SK-N-SH treated with all-trans-retinoic acid at 6 μM for 48 hours (cell line): ENCODE results near the gene TLNRD1.

Experiments used
- CSDC2 ChIP-seq: fragments of 250-450 bp; sonication (Bioruptor Pico); IDR thresholded peaks from 2 replicates; pipeline ENCODE4 v1.5.0; 2020; ENCODE audit warnings: mild to moderate bottlenecking, moderate library complexity
- ESRRG ChIP-seq: fragments of 250-450 bp; sonication (Bioruptor Pico); IDR thresholded peaks from 2 replicates; pipeline ENCODE4 v1.6.1; 2021; ENCODE audit warnings: mild to moderate bottlenecking
- PPARA ChIP-seq: fragments of 250-450 bp; sonication (Bioruptor Pico); IDR thresholded peaks from 2 replicates; pipeline ENCODE4 v1.5.0; 2020; ENCODE audit warnings: mild to moderate bottlenecking, borderline replicate concordance
- RARB ChIP-seq: fragments of 250-450 bp; sonication (Bioruptor Pico); IDR thresholded peaks from 2 replicates; pipeline ENCODE4 v1.8.0; 2021; ENCODE audit warnings: mild to moderate bottlenecking, moderate library complexity
- TCF4 ChIP-seq: fragments of 250-450 bp; sonication (Bioruptor Pico); IDR thresholded peaks from 2 replicates; pipeline ENCODE4 v1.8.0; 2021; ENCODE audit warnings: mild to moderate bottlenecking, moderate library complexity, borderline replicate concordance
- ZFP3 ChIP-seq: fragments of 250-450 bp; sonication (Bioruptor Pico); IDR thresholded peaks from 2 replicates; pipeline ENCODE4 v1.5.0; 2020; ENCODE audit warnings: mild to moderate bottlenecking, moderate library complexity
- ZNF565 ChIP-seq: fragments of 450-650 bp; formaldehyde crosslinking; conservative IDR thresholded peaks from 2 replicates; pipeline ENCODE4 v1.5.0; 2020; ENCODE audit warnings: low read depth, mild to moderate bottlenecking, moderate library complexity
- TF ChIP-seq, protein P1 (sequence below): fragments of 250-450 bp; sonication (Bioruptor Pico); IDR thresholded peaks from 2 replicates; pipeline ENCODE4 v1.8.0; 2020; ENCODE audit warnings: mild to moderate bottlenecking, moderate library complexity, borderline replicate concordance

DNA sequence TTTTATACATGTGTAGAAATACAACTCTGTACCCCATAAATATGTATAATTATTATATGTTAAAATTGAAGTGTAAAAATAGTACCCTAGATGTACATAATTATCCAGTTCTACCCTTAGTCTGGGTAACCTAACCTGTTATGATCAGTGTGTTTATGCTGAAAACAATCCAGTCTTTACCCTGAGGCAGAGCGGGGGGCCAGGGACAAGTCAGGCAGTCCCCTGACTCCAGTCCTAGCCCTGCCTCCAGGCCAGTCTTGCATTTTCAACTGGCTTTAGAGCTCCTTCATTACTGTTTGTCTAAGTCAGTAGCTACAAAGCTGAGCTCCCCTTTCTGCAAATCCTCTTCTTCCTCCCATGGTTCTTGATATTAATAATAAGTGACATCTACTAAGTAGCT, 14.2 kb upstream of the TLNRD1 start:
- TF ChIP-seq ZFP3 (no peak), PPARA (no peak), ZNF565 (CRISPR knock-in tag) (no peak), CSDC2 (CRISPR knock-in tag) (no peak), ESRRG (CRISPR knock-in tag) (no peak), RARB (no peak), TCF4 (CRISPR knock-in tag) (no peak)
- TF ChIP-seq, protein P1, sequence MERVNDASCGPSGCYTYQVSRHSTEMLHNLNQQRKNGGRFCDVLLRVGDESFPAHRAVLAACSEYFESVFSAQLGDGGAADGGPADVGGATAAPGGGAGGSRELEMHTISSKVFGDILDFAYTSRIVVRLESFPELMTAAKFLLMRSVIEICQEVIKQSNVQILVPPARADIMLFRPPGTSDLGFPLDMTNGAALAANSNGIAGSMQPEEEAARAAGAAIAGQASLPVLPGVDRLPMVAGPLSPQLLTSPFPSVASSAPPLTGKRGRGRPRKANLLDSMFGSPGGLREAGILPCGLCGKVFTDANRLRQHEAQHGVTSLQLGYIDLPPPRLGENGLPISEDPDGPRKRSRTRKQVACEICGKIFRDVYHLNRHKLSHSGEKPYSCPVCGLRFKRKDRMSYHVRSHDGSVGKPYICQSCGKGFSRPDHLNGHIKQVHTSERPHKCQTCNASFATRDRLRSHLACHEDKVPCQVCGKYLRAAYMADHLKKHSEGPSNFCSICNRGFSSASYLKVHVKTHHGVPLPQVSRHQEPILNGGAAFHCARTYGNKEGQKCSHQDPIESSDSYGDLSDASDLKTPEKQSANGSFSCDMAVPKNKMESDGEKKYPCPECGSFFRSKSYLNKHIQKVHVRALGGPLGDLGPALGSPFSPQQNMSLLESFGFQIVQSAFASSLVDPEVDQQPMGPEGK (CRISPR knock-in tag): no peak
